GM06990 (cell line): Measurements from ENCODE around the gene GREB1L.
"Not testable (repeated sequence)": the region's sequence is repeated elsewhere in the genome, so short reads cannot be mapped to it uniquely, and the experiment has no call there.

Experiments used
- DNase-seq: peaks from one replicate; pipeline ENCODE4 v3.0.0-alpha.2; 2011; ENCODE audit not compliant: insufficient read length; ENCODE audit errors: extremely low read depth
- H3K27me3 ChIP-seq: replicated peaks from 2 replicates; pipeline ENCODE4 v1.6.0; 2011; ENCODE audit warnings: low read length; ENCODE audit not compliant: control insufficient read depth, insufficient read depth
- H3K36me3 ChIP-seq: 2 replicates; pipeline ENCODE4 v1.5.1; 2011; ENCODE audit warnings: low read length; ENCODE audit not compliant: control insufficient read depth, insufficient read depth
- H3K4me3 ChIP-seq: replicated peaks from 2 replicates; pipeline ENCODE4 v1.5.1; 2011; ENCODE audit warnings: low read depth, mild to moderate bottlenecking, control low read depth, low read length
- TF ChIP-seq, protein P1 (sequence below): IDR thresholded peaks from 2 replicates; pipeline ENCODE4 v1.5.1; 2011; ENCODE audit warnings: low read length, control low read depth, mild to moderate bottlenecking, inconsistent platforms; ENCODE audit not compliant: insufficient read depth, poor library complexity, severe bottlenecking

The GREB1L gene

DNA sequence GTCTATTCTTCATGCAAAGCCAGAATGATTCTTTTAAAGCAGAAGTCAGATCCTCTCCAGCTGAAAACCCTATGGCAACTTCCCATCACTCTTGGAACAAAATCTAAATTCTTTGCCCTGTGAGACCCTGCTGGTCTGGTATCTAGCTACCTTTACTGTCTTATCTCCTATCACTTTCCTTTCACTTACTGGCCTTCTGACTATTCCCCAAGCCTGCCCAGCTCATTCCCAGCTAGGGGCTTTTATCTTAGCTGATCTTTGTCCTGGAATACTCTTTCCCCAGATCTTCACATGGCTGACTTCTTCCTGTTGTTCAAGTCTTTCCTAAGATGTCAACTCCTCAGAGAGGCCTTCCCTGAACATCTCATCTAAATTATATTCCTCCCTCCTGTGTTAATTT is 63.6 kb downstream of the GREB1L start:
- DNase-seq = no peak
- TF ChIP-seq, protein P1, sequence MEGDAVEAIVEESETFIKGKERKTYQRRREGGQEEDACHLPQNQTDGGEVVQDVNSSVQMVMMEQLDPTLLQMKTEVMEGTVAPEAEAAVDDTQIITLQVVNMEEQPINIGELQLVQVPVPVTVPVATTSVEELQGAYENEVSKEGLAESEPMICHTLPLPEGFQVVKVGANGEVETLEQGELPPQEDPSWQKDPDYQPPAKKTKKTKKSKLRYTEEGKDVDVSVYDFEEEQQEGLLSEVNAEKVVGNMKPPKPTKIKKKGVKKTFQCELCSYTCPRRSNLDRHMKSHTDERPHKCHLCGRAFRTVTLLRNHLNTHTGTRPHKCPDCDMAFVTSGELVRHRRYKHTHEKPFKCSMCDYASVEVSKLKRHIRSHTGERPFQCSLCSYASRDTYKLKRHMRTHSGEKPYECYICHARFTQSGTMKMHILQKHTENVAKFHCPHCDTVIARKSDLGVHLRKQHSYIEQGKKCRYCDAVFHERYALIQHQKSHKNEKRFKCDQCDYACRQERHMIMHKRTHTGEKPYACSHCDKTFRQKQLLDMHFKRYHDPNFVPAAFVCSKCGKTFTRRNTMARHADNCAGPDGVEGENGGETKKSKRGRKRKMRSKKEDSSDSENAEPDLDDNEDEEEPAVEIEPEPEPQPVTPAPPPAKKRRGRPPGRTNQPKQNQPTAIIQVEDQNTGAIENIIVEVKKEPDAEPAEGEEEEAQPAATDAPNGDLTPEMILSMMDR = no peak
- Histone ChIP-seq H3K36me3 (no peaks in the 10 kb centered on the region), H3K4me3 (no peak overlapping the region), H3K27me3 (no peaks in the 10 kb centered on the region)

DNA sequence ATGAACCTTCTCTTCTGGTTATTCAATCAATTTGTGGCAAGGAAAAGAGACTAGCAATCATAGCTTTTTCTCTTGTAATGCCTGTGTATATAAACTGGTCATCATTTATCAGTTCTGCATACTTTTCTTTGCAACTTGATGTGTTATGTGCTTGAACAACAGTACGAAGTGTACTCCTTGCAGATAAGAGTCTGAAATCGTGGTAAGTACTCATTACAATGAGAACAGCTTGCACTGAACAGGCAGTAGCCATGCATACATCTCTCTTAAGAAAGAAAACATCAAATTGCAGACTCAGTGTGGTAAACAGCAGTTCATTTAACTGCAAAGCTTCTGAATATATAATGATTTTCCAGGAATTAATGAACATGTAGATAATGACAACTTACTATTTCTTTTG is 64.3 kb downstream of the GREB1L start:
- no peak for DNase-seq
- TF ChIP-seq, protein P1 = no peak
- H3K27me3 ChIP-seq = no peaks in the 10 kb centered on the region
- H3K36me3 ChIP-seq = no peaks in the 10 kb centered on the region
- no peak overlapping the region for H3K4me3 ChIP-seq

DNA sequence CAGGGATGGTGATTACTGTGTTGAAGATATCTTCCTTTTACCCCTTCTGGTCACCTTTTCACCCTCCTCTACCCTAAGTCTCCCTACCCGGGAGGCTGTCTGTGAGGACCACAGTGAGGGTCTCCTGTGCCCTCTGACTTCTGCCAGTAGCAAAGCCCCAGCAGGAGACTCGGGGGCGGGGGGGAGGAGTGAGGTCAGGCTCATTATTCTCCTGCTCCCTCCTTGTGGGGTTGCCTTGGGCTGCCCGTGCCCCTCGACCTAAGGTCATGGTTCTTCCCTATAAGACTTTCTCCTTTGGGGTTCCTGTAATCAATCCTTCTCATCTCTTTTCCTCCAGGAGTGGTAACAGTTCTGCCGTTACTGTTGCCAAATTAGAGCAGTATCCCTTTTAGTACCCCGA is 65.5 kb downstream of the GREB1L start:
- no peak overlapping the region for H3K4me3 ChIP-seq
- no peaks in the 10 kb centered on the region for H3K27me3 ChIP-seq
- H3K36me3 ChIP-seq = no peaks in the 10 kb centered on the region
- DNase-seq = no peak
- TF ChIP-seq, protein P1 = no peak

DNA sequence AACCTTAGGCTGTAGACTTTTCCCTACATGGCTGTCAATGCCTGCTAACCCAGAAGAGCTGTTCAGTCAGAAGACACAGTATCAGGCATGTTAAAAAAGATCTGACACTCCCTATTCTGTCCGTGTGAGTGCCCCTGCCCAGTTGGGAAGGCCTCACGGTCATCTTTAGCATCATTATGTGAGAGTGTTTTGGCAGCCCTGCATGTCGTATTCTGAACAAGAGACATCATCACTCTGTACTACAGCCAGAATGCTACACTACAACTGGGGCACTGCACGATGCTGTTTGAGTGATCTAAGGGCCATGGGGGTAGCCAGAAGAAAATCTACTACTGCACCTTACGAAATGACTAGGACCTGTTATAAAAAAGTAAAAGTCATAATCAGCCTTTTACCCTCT is 67.2 kb downstream of the GREB1L start:
- TF ChIP-seq, protein P1 = no peak
- Histone ChIP-seq H3K4me3 (no peak overlapping the region), H3K27me3 (no peaks in the 10 kb centered on the region), H3K36me3 (no peaks in the 10 kb centered on the region)
- DNase-seq = no peak

DNA sequence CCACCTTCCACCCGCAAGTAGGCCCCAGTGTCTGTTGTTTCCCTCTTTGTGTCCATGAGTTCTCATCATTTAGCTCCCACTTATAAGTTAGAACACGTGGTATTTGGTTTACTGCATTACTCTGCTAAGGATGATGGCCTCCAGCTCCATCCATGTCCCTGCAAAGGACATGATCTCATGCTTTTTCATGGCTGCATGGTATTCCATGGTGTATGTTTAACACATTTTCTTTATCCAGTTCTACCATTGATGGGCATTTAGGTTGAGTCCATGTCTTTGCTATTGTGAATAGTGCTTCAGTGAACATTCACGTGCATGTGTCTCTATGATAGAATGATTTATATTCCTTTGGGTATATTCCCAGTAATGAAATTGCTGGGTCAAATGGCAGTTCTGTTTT is 69.9 kb downstream of the GREB1L start:
- H3K36me3 ChIP-seq, H3K4me3 ChIP-seq, H3K27me3 ChIP-seq, DNase-seq: not testable (repeated sequence)

DNA sequence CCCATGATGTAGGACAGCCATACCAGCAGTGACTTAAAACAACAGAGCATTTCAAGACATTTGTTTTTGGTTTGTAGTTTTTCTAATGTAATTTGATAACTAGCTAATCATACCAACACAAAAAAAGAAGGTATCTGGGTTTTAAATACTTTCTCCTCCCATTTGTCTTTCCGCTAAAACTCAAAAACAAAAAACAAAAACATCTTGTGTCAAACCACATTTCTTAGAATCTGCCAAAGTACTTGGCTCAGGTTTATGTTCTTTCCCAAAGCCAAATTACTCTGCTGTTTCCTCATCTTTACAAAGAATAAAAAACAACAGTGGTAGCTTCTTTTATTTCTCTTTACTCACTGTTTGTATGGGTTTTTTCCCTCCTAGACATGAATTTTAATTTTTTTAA is 71.5 kb downstream of the GREB1L start:
- no peaks in the 10 kb centered on the region for H3K36me3 ChIP-seq
- TF ChIP-seq, protein P1 = no peak

More for the DNA sequence above, 71.5 kb downstream of the GREB1L start:
- Histone ChIP-seq H3K27me3 (no peaks in the 10 kb centered on the region; the same call in 1 of the 2 replicates), H3K4me3 (no peak overlapping the region)
- no peak for DNase-seq
